KMS-11 (cell line): ENCODE data around the gene NUP188.

Source experiments
- H2AFZ ChIP-seq: fragments of 200-600 bp; sonication (generic); 2 replicates; pipeline ENCODE4 v1.6.1; 2016; ENCODE audit warnings: antibody characterized with exemption, mixed run types, low read depth
- H3K27ac ChIP-seq: fragments of 200-600 bp; sonication (generic); 2 replicates; pipeline ENCODE4 v1.6.1; 2016; ENCODE audit warnings: mild to moderate bottlenecking, mixed run types
- H3K27me3 ChIP-seq: fragments of 200-600 bp; sonication (generic); 2 replicates; pipeline ENCODE4 v1.6.1; 2017; ENCODE audit warnings: mild to moderate bottlenecking, low read depth, mixed run types, moderate library complexity; ENCODE audit not compliant: insufficient read depth
- H3K36me3 ChIP-seq: fragments of 200-600 bp; sonication (generic); 2 replicates; pipeline ENCODE4 v1.6.1; 2017; ENCODE audit warnings: mild to moderate bottlenecking, mixed run types; ENCODE audit not compliant: insufficient read depth
- H3K4me1 ChIP-seq: fragments of 200-600 bp; sonication (generic); 2 replicates; pipeline ENCODE4 v1.6.1; 2016; ENCODE audit warnings: mild to moderate bottlenecking, low read depth, mixed run types; ENCODE audit not compliant: poor library complexity, severe bottlenecking
- H3K4me2 ChIP-seq: fragments of 200-600 bp; sonication (generic); 2 replicates; pipeline ENCODE4 v1.7.0; 2016; ENCODE audit warnings: mild to moderate bottlenecking, mixed run types
- H3K4me3 ChIP-seq: fragments of 200-600 bp; sonication (generic); IDR thresholded peaks from 2 replicates; pipeline ENCODE4 v1.6.1; 2017; ENCODE audit warnings: low read depth, low read length, mixed read lengths; ENCODE audit not compliant: insufficient read depth
- H3K79me2 ChIP-seq: fragments of 200-600 bp; sonication (generic); 2 replicates; pipeline ENCODE4 v1.6.1; 2016; ENCODE audit warnings: low read depth, mixed run types; ENCODE audit not compliant: insufficient read depth
- H3K9ac ChIP-seq: fragments of 200-600 bp; sonication (generic); 2 replicates; pipeline ENCODE4 v1.6.1; 2016; ENCODE audit warnings: mild to moderate bottlenecking, mixed run types
- H4K20me1 ChIP-seq: fragments of 200-600 bp; sonication (generic); 2 replicates; pipeline ENCODE4 v1.6.1; 2016; ENCODE audit warnings: mild to moderate bottlenecking, mixed run types; ENCODE audit not compliant: insufficient read depth
- TF ChIP-seq, protein P1 (sequence below): fragments of 200-600 bp; sonication (generic); conservative IDR thresholded peaks from 2 replicates; pipeline ENCODE4 v1.6.1; 2017; ENCODE audit warnings: low read depth, mild to moderate bottlenecking, antibody characterized with exemption, low read length, moderate library complexity, mixed read lengths

The NUP188 gene

DNA sequence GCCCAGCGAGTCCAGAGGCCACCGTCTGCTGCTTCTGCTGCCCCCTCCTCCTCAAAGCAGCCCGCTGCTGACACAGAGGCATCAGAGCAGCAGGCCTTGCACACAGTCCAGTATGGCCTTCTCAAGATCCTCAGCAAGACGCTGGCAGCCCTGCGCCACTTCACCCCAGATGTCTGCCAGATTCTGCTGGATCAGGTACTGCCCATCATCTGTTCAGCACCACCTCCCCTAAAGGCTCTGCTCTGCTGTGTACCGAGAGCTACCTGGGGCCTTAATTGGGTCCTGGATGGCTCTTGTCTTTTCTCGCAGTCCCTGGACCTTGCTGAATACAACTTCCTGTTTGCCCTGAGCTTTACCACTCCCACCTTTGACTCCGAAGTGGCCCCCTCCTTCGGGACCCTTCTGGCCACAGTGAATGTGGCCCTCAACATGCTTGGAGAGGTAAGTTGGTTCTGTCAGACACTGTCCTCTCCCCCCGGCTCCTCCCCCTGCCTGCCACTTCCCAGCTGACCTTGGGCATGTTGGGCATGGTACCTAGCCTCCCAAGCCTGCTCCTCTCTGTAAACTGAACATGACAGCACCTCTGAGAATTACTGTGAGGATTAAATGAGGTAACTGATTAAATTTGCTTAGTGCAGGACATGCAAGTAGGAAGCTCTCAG, 58.0 kb downstream of the NUP188 start:
- peak overlapping the region; percentile 6; the same call in 1 of the 2 replicates for H3K27ac ChIP-seq
- H3K4me1 ChIP-seq: peaks cover 11% of the 10 kb centered on the region
- TF ChIP-seq, protein P1, sequence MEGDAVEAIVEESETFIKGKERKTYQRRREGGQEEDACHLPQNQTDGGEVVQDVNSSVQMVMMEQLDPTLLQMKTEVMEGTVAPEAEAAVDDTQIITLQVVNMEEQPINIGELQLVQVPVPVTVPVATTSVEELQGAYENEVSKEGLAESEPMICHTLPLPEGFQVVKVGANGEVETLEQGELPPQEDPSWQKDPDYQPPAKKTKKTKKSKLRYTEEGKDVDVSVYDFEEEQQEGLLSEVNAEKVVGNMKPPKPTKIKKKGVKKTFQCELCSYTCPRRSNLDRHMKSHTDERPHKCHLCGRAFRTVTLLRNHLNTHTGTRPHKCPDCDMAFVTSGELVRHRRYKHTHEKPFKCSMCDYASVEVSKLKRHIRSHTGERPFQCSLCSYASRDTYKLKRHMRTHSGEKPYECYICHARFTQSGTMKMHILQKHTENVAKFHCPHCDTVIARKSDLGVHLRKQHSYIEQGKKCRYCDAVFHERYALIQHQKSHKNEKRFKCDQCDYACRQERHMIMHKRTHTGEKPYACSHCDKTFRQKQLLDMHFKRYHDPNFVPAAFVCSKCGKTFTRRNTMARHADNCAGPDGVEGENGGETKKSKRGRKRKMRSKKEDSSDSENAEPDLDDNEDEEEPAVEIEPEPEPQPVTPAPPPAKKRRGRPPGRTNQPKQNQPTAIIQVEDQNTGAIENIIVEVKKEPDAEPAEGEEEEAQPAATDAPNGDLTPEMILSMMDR: no peak
- no peak overlapping the region for H3K4me2 ChIP-seq
- H3K4me3 ChIP-seq: no peak overlapping the region
- no peak overlapping the region for H2AFZ ChIP-seq
- no peak overlapping the region for H3K9ac ChIP-seq
- no peaks in the 10 kb centered on the region for H3K36me3 ChIP-seq
- H4K20me1 ChIP-seq: no peaks in the 10 kb centered on the region
- no peaks in the 10 kb centered on the region for H3K27me3 ChIP-seq
- no peaks in the 10 kb centered on the region for H3K79me2 ChIP-seq

DNA sequence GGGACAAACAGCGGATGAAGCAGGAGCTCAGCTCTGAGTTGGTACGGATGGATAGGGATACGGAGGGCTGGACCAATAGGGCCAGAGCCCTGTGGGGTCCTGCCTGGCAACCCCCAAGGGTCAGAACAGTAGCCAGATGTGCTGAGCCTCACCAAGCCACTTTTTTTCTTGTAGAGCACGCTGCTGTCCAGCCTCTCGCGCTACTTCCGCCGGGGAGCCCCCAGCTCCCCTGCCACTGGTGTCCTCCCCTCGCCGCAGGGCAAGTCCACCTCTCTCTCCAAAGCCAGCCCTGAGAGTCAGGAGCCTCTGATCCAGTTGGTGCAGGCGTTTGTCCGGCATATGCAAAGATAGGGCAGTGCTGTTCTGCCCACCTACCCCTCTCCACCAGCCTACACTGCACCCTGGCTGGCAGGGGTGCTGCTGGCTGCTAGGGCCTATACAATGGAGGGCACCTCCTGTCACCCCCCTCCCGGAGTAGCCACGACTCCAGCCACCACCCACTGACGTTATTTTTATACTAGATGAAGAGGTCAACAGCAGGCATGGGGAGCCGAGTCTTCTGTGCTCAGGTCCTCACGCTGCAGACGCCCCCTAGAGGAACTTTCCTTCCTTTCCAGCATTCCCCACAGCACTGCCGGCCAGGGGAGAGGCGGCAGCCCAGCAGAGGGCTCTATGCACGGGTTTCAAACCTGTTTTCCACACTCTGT, 59.0 kb downstream of the NUP188 start:
- Histone ChIP-seq H3K4me3 (no peak overlapping the region), H3K27ac (no peak overlapping the region; the same call in 1 of the 2 replicates), H3K4me2 (no peak overlapping the region), H3K9ac (no peak overlapping the region), H4K20me1 (no peaks in the 10 kb centered on the region), H3K79me2 (no peaks in the 10 kb centered on the region), H3K36me3 (no peaks in the 10 kb centered on the region), H3K27me3 (no peaks in the 10 kb centered on the region), H2AFZ (no peak overlapping the region), H3K4me1 (peaks cover 11% of the 10 kb centered on the region)
- TF ChIP-seq, protein P1: peak; percentile 82

DNA sequence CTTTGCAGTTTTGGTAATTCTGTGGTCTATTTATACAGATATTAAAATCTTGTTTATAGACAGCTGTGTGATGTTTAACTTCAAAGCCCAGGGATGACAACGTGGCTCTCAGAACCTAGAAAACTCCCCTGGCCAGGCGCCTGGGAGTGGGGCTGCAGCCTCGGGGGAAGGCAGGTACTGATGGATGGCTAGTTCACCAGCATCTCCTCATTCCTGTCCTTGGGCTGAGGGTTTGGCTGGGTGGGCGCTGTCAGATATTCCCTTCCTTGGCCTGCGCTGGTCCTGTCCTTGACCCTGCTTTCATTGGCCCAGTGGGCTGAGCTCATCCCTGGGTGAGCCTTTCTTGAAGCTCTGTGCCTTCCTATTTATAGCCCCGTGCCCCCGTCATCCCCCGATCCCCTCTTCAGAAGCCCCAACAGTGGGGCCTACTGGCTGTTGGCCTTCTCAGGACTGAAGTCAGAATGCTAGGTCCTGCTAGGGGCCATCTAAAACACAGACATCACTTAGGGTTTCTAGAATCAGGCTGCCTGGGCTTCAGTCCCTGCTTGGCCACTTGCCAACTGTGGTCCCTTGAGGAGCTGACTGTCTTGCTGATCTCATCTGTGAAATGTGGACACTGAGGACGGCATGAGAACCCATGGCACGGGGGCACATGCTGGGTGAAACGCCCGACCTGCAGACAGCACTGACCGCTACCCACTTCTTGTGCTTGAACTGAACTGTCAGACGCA, 59.7 kb downstream of the NUP188 start:
- Histone ChIP-seq H3K79me2 (no peaks in the 10 kb centered on the region), H4K20me1 (no peaks in the 10 kb centered on the region), H3K4me2 (no peak overlapping the region), H3K36me3 (no peaks in the 10 kb centered on the region), H3K4me1 (peaks cover 11% of the 10 kb centered on the region), H3K9ac (no peak overlapping the region), H2AFZ (no peak overlapping the region), H3K27ac (no peak overlapping the region; the same call in 1 of the 2 replicates), H3K27me3 (no peaks in the 10 kb centered on the region), H3K4me3 (no peak overlapping the region)
- TF ChIP-seq, protein P1: no peak; the same call in 1 of the 2 replicates

DNA sequence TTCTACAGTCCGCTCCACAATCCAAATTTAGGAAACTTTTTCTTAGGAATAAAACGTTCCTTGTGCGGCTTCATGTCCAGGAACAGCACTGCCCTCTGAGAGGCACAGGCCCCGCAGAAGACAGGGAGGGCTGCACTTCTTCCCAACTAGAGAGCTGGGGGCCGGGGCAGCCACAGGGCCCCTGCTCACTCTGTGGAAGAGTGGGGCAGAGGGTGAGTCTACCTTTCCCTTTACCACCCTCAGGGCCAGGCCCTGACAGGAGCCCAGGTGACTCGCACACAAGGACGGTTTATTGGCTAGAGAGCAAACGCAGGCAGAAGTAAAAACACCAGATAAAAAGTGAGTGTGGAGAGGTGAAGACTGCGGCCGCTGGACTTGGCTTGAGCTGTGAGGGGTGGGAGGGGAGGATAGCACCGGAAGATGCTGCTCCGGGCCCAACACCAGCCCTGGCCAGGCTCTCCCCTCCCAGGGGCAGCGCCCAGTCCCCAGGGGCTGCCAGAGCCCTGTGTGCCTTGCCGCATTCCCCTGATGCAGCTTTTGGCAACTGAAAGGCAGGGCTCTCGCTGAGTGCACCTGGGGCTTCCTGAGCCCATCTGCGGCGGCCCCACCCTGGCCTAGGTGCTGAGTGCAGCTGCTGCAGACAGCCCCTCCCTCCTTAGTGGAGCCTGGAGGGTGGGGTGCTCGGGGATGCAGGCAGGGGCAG, 60.4 kb downstream of the NUP188 start:
- Histone ChIP-seq H4K20me1 (no peaks in the 10 kb centered on the region), H3K4me2 (no peak overlapping the region), H3K79me2 (no peaks in the 10 kb centered on the region), H3K4me1 (peaks cover 11% of the 10 kb centered on the region), H3K4me3 (no peak overlapping the region), H2AFZ (no peak overlapping the region), H3K27me3 (no peaks in the 10 kb centered on the region), H3K27ac (no peak overlapping the region), H3K9ac (no peak overlapping the region), H3K36me3 (no peaks in the 10 kb centered on the region)
- TF ChIP-seq, protein P1: no peak
